Measurements from ENCODE around the gene MAPK7. TPM values are rescaled to one million over a fixed set of nuclear protein-coding genes. Genes with fewer than 3 reads are reported as not detected.

The MAPK7 gene
- polyA plus RNA-seq, 1 of the 3 experiments (the other 2 are of a cell fraction): 19.1 TPM

DNA sequence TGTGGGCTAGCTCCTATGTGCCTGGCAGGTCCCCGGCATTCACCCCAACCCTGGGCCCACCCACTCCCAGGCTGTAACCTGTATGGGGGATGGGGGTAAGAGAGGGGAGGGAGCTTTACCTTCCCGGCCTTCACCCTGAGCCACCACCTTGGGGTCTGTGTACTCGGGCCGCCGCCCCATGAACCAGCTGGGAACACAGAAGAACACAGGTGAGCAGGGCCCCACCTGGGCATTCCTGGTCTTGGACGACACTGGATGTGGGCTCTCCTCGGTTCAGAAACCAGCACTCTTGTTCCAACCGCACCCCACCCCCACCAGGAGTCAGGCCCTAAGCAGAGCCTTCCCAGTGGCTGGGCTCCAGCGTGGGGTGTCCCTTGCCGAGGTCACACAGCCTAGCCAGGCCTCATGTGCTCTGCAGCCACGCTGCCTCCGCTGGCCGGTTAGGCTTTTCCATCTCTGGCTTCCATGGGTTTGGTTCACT, 34.6 kb upstream of the MAPK7 start:
- ChIA-PET CTCF (interaction anchor here (1.1 to 3.7 kb wide), 5 partner anchors 12 to 103 kb away, joined by 3 to 20 read pairs (median 4); partner anchors contain the start of gene B9D1), POLR2A (no interaction called here)
- H3K36me3 ChIP-seq (replicated peaks in 1 of 2; ENCODE audit: control insufficient read depth in 1 of 2, insufficient read depth in 2 of 2, low read length in 1 of 2): no peaks in the 10 kb centered on the region
- no peaks in the 10 kb centered on the region for H3K9me3 ChIP-seq
- 95% methylated on average over 9 of the region's 13 CpGs for WGBS (ENCODE audit: low lambda C conversion rate)
- H3K79me2 ChIP-seq (ENCODE audit: insufficient read depth): no peaks in the 10 kb centered on the region
- TF ChIP-seq, protein P1, sequence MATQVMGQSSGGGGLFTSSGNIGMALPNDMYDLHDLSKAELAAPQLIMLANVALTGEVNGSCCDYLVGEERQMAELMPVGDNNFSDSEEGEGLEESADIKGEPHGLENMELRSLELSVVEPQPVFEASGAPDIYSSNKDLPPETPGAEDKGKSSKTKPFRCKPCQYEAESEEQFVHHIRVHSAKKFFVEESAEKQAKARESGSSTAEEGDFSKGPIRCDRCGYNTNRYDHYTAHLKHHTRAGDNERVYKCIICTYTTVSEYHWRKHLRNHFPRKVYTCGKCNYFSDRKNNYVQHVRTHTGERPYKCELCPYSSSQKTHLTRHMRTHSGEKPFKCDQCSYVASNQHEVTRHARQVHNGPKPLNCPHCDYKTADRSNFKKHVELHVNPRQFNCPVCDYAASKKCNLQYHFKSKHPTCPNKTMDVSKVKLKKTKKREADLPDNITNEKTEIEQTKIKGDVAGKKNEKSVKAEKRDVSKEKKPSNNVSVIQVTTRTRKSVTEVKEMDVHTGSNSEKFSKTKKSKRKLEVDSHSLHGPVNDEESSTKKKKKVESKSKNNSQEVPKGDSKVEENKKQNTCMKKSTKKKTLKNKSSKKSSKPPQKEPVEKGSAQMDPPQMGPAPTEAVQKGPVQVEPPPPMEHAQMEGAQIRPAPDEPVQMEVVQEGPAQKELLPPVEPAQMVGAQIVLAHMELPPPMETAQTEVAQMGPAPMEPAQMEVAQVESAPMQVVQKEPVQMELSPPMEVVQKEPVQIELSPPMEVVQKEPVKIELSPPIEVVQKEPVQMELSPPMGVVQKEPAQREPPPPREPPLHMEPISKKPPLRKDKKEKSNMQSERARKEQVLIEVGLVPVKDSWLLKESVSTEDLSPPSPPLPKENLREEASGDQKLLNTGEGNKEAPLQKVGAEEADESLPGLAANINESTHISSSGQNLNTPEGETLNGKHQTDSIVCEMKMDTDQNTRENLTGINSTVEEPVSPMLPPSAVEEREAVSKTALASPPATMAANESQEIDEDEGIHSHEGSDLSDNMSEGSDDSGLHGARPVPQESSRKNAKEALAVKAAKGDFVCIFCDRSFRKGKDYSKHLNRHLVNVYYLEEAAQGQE (IDR thresholded peaks at IDR 0.05; ENCODE audit: low read depth, low read length): no peak
- TF ChIP-seq CTCF (IDR thresholded peaks at IDR 0.05): peak; percentile 8; the same call in 1 of the 2 replicates
- H3K27ac ChIP-seq (ENCODE audit: low read depth in 2 of 2, low read length in 1 of 2): no peak overlapping the region
- DNase-seq: no peak
- no peak overlapping the region for H3K4me2 ChIP-seq
- H3K9ac ChIP-seq: no peak overlapping the region
- H3K4me1 ChIP-seq (ENCODE audit: control insufficient read depth in 1 of 2, insufficient read depth in 2 of 2, low read depth in 1 of 2, low read length in 1 of 2): peaks cover 13 to 20% of the 10 kb centered on the region in 2 experiments; a peak in 3 of 4 replicates
- no peaks in the 10 kb centered on the region for H3K27me3 ChIP-seq (ENCODE audit: insufficient read depth)
- no peaks in the 10 kb centered on the region for H3K9me2 ChIP-seq
- H3F3A ChIP-seq (replicated peaks; ENCODE audit: insufficient read depth): peaks cover 23% of the 10 kb centered on the region
- no peak overlapping the region for H2AFZ ChIP-seq (ENCODE audit: low read depth)
- H4K20me1 ChIP-seq (ENCODE audit: insufficient read depth): no peaks in the 10 kb centered on the region
- H3K4me3 ChIP-seq (ENCODE audit: low read depth in 2 of 2, low read length in 1 of 2): no peak overlapping the region

GRCh38 chr17:19344311-19345066, 33.8 kb upstream of the MAPK7 start:
- H3K9ac ChIP-seq: no peak overlapping the region
- H3K27me3 ChIP-seq (ENCODE audit: insufficient read depth): no peaks in the 10 kb centered on the region
- CTCF ChIA-PET: interaction anchor here (1.1 to 3.7 kb wide), 2 partner anchors 13 to 18 kb away, joined by 3 to 20 read pairs; partner anchors contain the start of gene B9D1
- H3F3A ChIP-seq (replicated peaks; ENCODE audit: insufficient read depth): peaks cover 28% of the 10 kb centered on the region
- no peak overlapping the region for H2AFZ ChIP-seq (ENCODE audit: low read depth)
- H3K9me2 ChIP-seq: no peaks in the 10 kb centered on the region
- no peaks in the 10 kb centered on the region for H3K36me3 ChIP-seq (replicated peaks in 1 of 2; ENCODE audit: control insufficient read depth in 1 of 2, insufficient read depth in 2 of 2, low read length in 1 of 2)
- peaks cover 13 to 20% of the 10 kb centered on the region in 2 experiments; a peak in 3 of 4 replicates for H3K4me1 ChIP-seq (ENCODE audit: control insufficient read depth in 1 of 2, insufficient read depth in 2 of 2, low read depth in 1 of 2, low read length in 1 of 2)
- DNase-seq: no peak
- no peaks in the 10 kb centered on the region for H4K20me1 ChIP-seq (ENCODE audit: insufficient read depth)
- no peaks in the 10 kb centered on the region for H3K79me2 ChIP-seq (ENCODE audit: insufficient read depth)
- no peak overlapping the region for H3K27ac ChIP-seq (ENCODE audit: low read depth in 2 of 2, low read length in 1 of 2)
- no peak overlapping the region for H3K4me2 ChIP-seq
- no peaks in the 10 kb centered on the region for H3K9me3 ChIP-seq
- WGBS (ENCODE audit: low lambda C conversion rate): 97% methylated on average over 9 of the region's 40 CpGs
- TF ChIP-seq CTCF (IDR thresholded peaks at IDR 0.05) (no peak), EP300 (IDR thresholded peaks at IDR 0.05; ENCODE audit: borderline replicate concordance in 1 of 2, low read depth in 1 of 2, low read length in 1 of 2) (no peak), RXRA (IDR thresholded peaks at IDR 0.05; ENCODE audit: borderline replicate concordance, low read depth) (no peak)
- POLR2A ChIA-PET: no interaction called here
- H3K4me3 ChIP-seq (ENCODE audit: low read depth in 2 of 2, low read length in 1 of 2): no peak overlapping the region

All from SK-N-SH (cell line).